ENCODE results near the gene GPR31.

GPR31 gene

GRCh38 chr6:167113935-167114910, 43.6 kb downstream of the GPR31 start:
- Mint-ChIP-seq H3K4me3 (no peak overlapping the region), H3K27ac (peak overlapping the region in 1 of 3 experiments; percentile 6), H3K36me3 (ENCODE audit: low read depth) (no peaks in the 10 kb centered on the region), H3K27me3 (ENCODE audit: low read depth) (peaks cover 7% of the 10 kb centered on the region), H3K4me1 (peaks cover 33% of the 10 kb centered on the region), H3K9me3 (no peaks in the 10 kb centered on the region)
- TF ChIP-seq CTCF (IDR thresholded peaks at IDR 0.05; ENCODE audit: unreplicated experiment in 3 of 3), result no peak

DNA sequence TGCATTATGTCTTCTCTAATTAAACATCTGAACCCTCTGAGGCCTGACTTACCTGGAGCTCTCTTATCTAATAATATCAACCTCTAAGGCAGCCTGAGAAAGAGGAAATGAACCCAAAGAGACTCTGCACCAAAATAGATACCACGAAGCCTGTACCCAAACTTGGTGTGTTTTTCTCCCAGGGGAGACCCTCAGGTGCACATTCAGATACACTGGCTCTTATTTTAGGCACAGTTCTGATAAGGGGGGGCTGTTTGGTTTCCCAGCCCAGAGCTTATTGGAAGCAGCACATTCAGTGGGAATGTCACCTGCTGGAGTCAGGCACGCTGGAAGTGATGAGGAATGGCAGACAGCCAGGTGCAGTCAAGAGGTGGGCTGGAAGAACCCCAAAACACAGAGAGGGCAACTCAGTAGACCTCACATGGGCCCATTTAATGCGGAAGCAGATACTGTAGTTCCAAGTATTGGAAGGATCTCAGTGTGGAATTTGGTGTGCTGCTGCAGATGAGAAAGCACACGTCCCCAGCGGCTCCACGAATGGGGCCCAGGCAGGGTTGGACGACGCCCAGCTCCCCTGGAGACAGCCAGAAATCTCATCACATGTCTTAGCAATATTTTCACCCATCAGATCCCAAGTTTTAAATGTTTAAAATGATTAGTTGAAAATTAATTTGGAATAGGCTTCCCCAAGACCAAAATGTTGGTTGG, 44.6 kb downstream of the GPR31 start:
- Mint-ChIP-seq H3K4me3 (no peak overlapping the region), H3K9me3 (no peaks in the 10 kb centered on the region), H3K27ac (peak overlapping the region in 1 of 3 experiments; percentile 6), H3K27me3 (ENCODE audit: low read depth) (peaks cover 7% of the 10 kb centered on the region), H3K36me3 (ENCODE audit: low read depth) (no peaks in the 10 kb centered on the region), H3K4me1 (peaks cover 37% of the 10 kb centered on the region)
- TF ChIP-seq CTCF (IDR thresholded peaks at IDR 0.05; ENCODE audit: unreplicated experiment in 3 of 3), result no peak

DNA sequence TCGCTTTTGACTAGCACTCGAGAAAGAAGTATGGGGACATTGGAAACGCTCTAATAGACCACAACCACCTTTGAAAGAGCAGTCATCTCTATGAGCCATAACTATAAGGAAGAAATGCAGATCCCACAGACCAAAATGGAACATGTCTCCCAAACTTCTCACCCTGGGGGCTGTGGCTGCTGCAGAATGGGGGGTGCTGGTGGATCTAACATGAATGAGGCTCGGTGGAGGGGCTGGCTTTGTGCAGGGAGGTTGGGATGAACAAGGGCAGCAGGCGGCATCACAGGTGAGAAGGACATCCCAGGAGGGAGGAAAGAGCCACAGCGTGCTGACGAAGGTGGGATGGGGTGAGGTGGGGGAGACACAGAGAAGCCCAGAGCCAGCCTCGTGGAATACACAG, 45.4 kb downstream of the GPR31 start:
- H3K4me3 Mint-ChIP-seq, result no peak overlapping the region
- H3K4me1 Mint-ChIP-seq, result peaks cover 39% of the 10 kb centered on the region
- no peak overlapping the region for H3K27ac Mint-ChIP-seq
- H3K9me3 Mint-ChIP-seq, result no peaks in the 10 kb centered on the region
- H3K27me3 Mint-ChIP-seq (ENCODE audit: low read depth), result peaks cover 7% of the 10 kb centered on the region
- no peaks in the 10 kb centered on the region for H3K36me3 Mint-ChIP-seq (ENCODE audit: low read depth)
- TF ChIP-seq CTCF (IDR thresholded peaks at IDR 0.05; ENCODE audit: unreplicated experiment in 3 of 3), result no peak

GRCh38 chr6:167111597-167111996, 46.2 kb downstream of the GPR31 start:
- Mint-ChIP-seq H3K36me3 (ENCODE audit: low read depth) (no peaks in the 10 kb centered on the region), H3K9me3 (no peaks in the 10 kb centered on the region), H3K4me1 (peaks cover 39% of the 10 kb centered on the region), H3K27ac (no peak overlapping the region), H3K4me3 (no peak overlapping the region), H3K27me3 (ENCODE audit: low read depth) (peaks cover 7% of the 10 kb centered on the region)
- no peak for TF ChIP-seq CTCF (IDR thresholded peaks at IDR 0.05; ENCODE audit: unreplicated experiment in 3 of 3)

DNA sequence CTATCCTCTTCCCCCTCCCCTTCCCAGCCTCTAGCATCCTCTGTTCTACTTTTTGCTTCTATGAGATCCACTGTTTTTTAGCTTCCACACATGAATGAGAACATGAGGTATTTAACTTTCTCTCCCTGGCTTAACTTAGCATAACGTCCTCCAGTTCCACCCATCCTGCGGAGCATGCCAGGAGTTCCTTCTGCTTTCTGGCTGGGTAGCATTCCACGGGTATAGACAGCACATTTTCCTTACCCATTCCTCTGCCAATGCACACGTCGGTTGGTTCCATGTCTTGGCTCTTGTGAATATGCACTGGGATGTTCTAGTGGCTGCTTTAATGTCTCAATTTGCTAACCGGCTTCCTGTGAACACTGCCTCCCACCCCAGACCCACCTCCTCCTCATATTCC, 48.1 kb downstream of the GPR31 start:
- H3K9me3 Mint-ChIP-seq, result no peaks in the 10 kb centered on the region
- peaks cover 3% of the 10 kb centered on the region for H3K27me3 Mint-ChIP-seq (ENCODE audit: low read depth)
- no peaks in the 10 kb centered on the region for H3K36me3 Mint-ChIP-seq (ENCODE audit: low read depth)
- no peak overlapping the region for H3K27ac Mint-ChIP-seq
- H3K4me3 Mint-ChIP-seq, result no peak overlapping the region
- no peak for TF ChIP-seq CTCF (IDR thresholded peaks at IDR 0.05; ENCODE audit: unreplicated experiment in 3 of 3)
- peaks cover 21% of the 10 kb centered on the region for H3K4me1 Mint-ChIP-seq

All from nephron (organoid).